SK-N-SH treated with all-trans-retinoic acid at 6 μM for 48 hours (cell line): ENCODE results near the gene TMEM269.

Experiments used
- ATAC-seq: fragments of 200-7000 bp; cut with Tn5 transposase; 3 replicates; pipeline ENCODE4 v1.9.1; 2020; ENCODE audit warnings: mild to moderate bottlenecking, moderate library complexity
- ARNTL ChIP-seq: fragments of 450-650 bp; formaldehyde crosslinking; IDR thresholded peaks from 2 replicates; pipeline ENCODE4 v1.5.0; 2020; ENCODE audit warnings: low read depth, mild to moderate bottlenecking, moderate library complexity, borderline replicate concordance
- BACH2 ChIP-seq: fragments of 250-450 bp; sonication (Bioruptor Pico); IDR thresholded peaks from 2 replicates; pipeline ENCODE4 v1.9.0; 2021; ENCODE audit warnings: mild to moderate bottlenecking, borderline replicate concordance
- CREB5 ChIP-seq: fragments of 250-450 bp; sonication (Bioruptor Pico); IDR thresholded peaks from 2 replicates; pipeline ENCODE4 v1.5.1; 2020; ENCODE audit warnings: low read depth, mild to moderate bottlenecking, moderate library complexity
- CSDC2 ChIP-seq: fragments of 250-450 bp; sonication (Bioruptor Pico); IDR thresholded peaks from 2 replicates; pipeline ENCODE4 v1.5.0; 2020; ENCODE audit warnings: mild to moderate bottlenecking, moderate library complexity
- CSRNP3 ChIP-seq: fragments of 250-450 bp; sonication (Bioruptor Pico); IDR thresholded peaks from 2 replicates; pipeline ENCODE4 v1.5.1; 2021; ENCODE audit warnings: mild to moderate bottlenecking, moderate library complexity
- ESRRG ChIP-seq: fragments of 250-450 bp; sonication (Bioruptor Pico); IDR thresholded peaks from 2 replicates; pipeline ENCODE4 v1.6.1; 2021; ENCODE audit warnings: mild to moderate bottlenecking
- GLIS3 ChIP-seq: fragments of 250-450 bp; sonication (Bioruptor Pico); IDR thresholded peaks from 2 replicates; pipeline ENCODE4 v1.5.0; 2020; ENCODE audit warnings: mild to moderate bottlenecking, moderate library complexity
- ISL1 ChIP-seq: fragments of 250-450 bp; sonication (Bioruptor Pico); IDR thresholded peaks from 2 replicates; pipeline ENCODE4 v2.1.2; 2022; ENCODE audit warnings: mild to moderate bottlenecking, moderate library complexity
- OSR1 ChIP-seq: fragments of 250-450 bp; sonication (Bioruptor Pico); IDR thresholded peaks from 2 replicates; pipeline ENCODE4 v1.8.0; 2022; ENCODE audit warnings: moderate library complexity, mild to moderate bottlenecking, inconsistent platforms
- PATZ1 ChIP-seq: fragments of 250-450 bp; sonication (Bioruptor Pico); IDR thresholded peaks from 2 replicates; pipeline ENCODE4 v1.8.0; 2020; ENCODE audit warnings: mild to moderate bottlenecking, moderate library complexity, borderline replicate concordance
- POU6F1 ChIP-seq: fragments of 250-450 bp; sonication (Bioruptor Pico); IDR thresholded peaks from 2 replicates; pipeline ENCODE4 v1.8.0; 2021; ENCODE audit warnings: low read depth, mild to moderate bottlenecking, moderate library complexity, borderline replicate concordance
- PPARA ChIP-seq: fragments of 250-450 bp; sonication (Bioruptor Pico); IDR thresholded peaks from 2 replicates; pipeline ENCODE4 v1.5.0; 2020; ENCODE audit warnings: mild to moderate bottlenecking, borderline replicate concordance
- RARB ChIP-seq: fragments of 250-450 bp; sonication (Bioruptor Pico); IDR thresholded peaks from 2 replicates; pipeline ENCODE4 v1.8.0; 2021; ENCODE audit warnings: mild to moderate bottlenecking, moderate library complexity
- SNAI2 ChIP-seq: fragments of 250-450 bp; sonication (Bioruptor Pico); IDR thresholded peaks from 2 replicates; pipeline ENCODE4 v1.5.0; 2020; ENCODE audit warnings: mild to moderate bottlenecking, moderate library complexity
- TCF4 ChIP-seq: fragments of 250-450 bp; sonication (Bioruptor Pico); IDR thresholded peaks from 2 replicates; pipeline ENCODE4 v1.8.0; 2021; ENCODE audit warnings: mild to moderate bottlenecking, moderate library complexity, borderline replicate concordance
- TOX ChIP-seq: fragments of 250-450 bp; sonication (Bioruptor Pico); IDR thresholded peaks from 2 replicates; pipeline ENCODE4 v1.8.0; 2021; ENCODE audit warnings: mild to moderate bottlenecking, moderate library complexity, borderline replicate concordance
- TSHZ2 ChIP-seq: fragments of 250-450 bp; sonication (Bioruptor Pico); IDR thresholded peaks from 2 replicates; pipeline ENCODE4 v1.5.0; 2020; ENCODE audit warnings: mild to moderate bottlenecking, moderate library complexity
- ZC3H10 ChIP-seq: fragments of 250-450 bp; sonication (Bioruptor Pico); IDR thresholded peaks from 2 replicates; pipeline ENCODE4 v1.5.1; 2021; ENCODE audit warnings: mild to moderate bottlenecking, moderate library complexity
- ZFP3 ChIP-seq: fragments of 250-450 bp; sonication (Bioruptor Pico); IDR thresholded peaks from 2 replicates; pipeline ENCODE4 v1.5.0; 2020; ENCODE audit warnings: mild to moderate bottlenecking, moderate library complexity
- ZFP30 ChIP-seq: fragments of 450-650 bp; formaldehyde crosslinking; IDR thresholded peaks from 2 replicates; pipeline ENCODE4 v1.5.0; 2022; ENCODE audit warnings: mild to moderate bottlenecking, moderate library complexity
- ZNF70 ChIP-seq: fragments of 450-650 bp; formaldehyde crosslinking; IDR thresholded peaks from 2 replicates; pipeline ENCODE4 v1.5.0; 2020; ENCODE audit warnings: mild to moderate bottlenecking, moderate library complexity
- ZNF8 ChIP-seq: fragments of 450-650 bp; formaldehyde crosslinking; IDR thresholded peaks from 2 replicates; pipeline ENCODE4 v1.5.0; 2020; ENCODE audit warnings: mild to moderate bottlenecking, moderate library complexity

Gene TMEM269

GRCh38 chr1:42817976-42818375 lies 33.2 kb downstream of the TMEM269 start:
- ATAC-seq, result no peak
- no peak for TF ChIP-seq ISL1 (CRISPR knock-in tag)
- no peak for TF ChIP-seq OSR1
- TF ChIP-seq BACH2, result no peak
- TF ChIP-seq ZFP3 (CRISPR knock-in tag), result no peak
- TF ChIP-seq SNAI2 (CRISPR knock-in tag), result no peak
- no peak for TF ChIP-seq CSRNP3 (CRISPR knock-in tag)
- TF ChIP-seq TSHZ2 (CRISPR knock-in tag), result no peak
- TF ChIP-seq GLIS3, result no peak
- TF ChIP-seq PPARA (CRISPR knock-in tag), result no peak
- TF ChIP-seq PATZ1 (CRISPR knock-in tag), result no peak
- no peak for TF ChIP-seq ZFP30 (CRISPR knock-in tag)
- TF ChIP-seq CREB5 (CRISPR knock-in tag), result no peak
- TF ChIP-seq ESRRG (CRISPR knock-in tag), result no peak
- no peak for TF ChIP-seq ZC3H10 (CRISPR knock-in tag)
- no peak for TF ChIP-seq ZNF8 (CRISPR knock-in tag)
- TF ChIP-seq POU6F1 (CRISPR knock-in tag), result no peak
- TF ChIP-seq CSDC2, result no peak
- TF ChIP-seq ARNTL, result no peak
- TF ChIP-seq TOX (CRISPR knock-in tag), result no peak
- TF ChIP-seq ZNF70, result no peak

- TF ChIP-seq CSDC2 (no peak), TOX (CRISPR knock-in tag) (no peak), ARNTL (no peak), ISL1 (CRISPR knock-in tag) (no peak), PPARA (CRISPR knock-in tag) (no peak), GLIS3 (no peak), TCF4 (no peak), OSR1 (no peak), ZFP3 (CRISPR knock-in tag) (no peak), ESRRG (CRISPR knock-in tag) (no peak)
Observed at GRCh38 chr1:42820813-42821212, 36.0 kb downstream of the TMEM269 start.

GRCh38 chr1:42821690-42822089 lies 36.9 kb downstream of the TMEM269 start:
- ATAC-seq, result no peak
- no peak for TF ChIP-seq ARNTL
- TF ChIP-seq ZFP3 (CRISPR knock-in tag), result no peak
- TF ChIP-seq CSRNP3 (CRISPR knock-in tag), result no peak
- TF ChIP-seq CREB5 (CRISPR knock-in tag), result no peak
- TF ChIP-seq ZNF8 (CRISPR knock-in tag), result no peak
- no peak for TF ChIP-seq PPARA (CRISPR knock-in tag)
- no peak for TF ChIP-seq OSR1
- TF ChIP-seq TCF4, result no peak
- no peak for TF ChIP-seq GLIS3
- no peak for TF ChIP-seq ZNF70
- TF ChIP-seq ZC3H10 (CRISPR knock-in tag), result no peak
- no peak for TF ChIP-seq ZFP30 (CRISPR knock-in tag)
- TF ChIP-seq RARB (CRISPR knock-in tag), result no peak
- TF ChIP-seq TSHZ2 (CRISPR knock-in tag), result no peak

More at GRCh38 chr1:42820813-42821212, 36.0 kb downstream of the TMEM269 start:
- no peak for ATAC-seq
